Epidermal melanocyte (primary cell): Measurements from ENCODE around the gene DBX2.
"Not testable (repeated sequence)": the region's sequence is repeated elsewhere in the genome, so short reads cannot be mapped to it uniquely, and the experiment has no call there.

ENCODE experiments used
- DNase-seq: peaks from one replicate; pipeline ENCODE4 v3.0.0; 2011; ENCODE audit warnings: low spot score; ENCODE audit not compliant: insufficient read length

The DBX2 gene

GRCh38 chr12:45050751-45051571 lies at the start of gene DBX2:
Gene DBX2, minus strand, starts transcription at chr12:45051099. Its CDS starts 172 bp downstream, at chr12:45050927.
- DNase-seq = no peak

- DNase-seq = no peak
Measured at GRCh38 chr12:45098766-45099165, 47.9 kb upstream of the DBX2 start.

- not testable (repeated sequence) for DNase-seq
Measured at GRCh38 chr12:45095417-45095816, 44.5 kb upstream of the DBX2 start.

- DNase-seq = no peak
Measured at GRCh38 chr12:45093051-45093450, 42.2 kb upstream of the DBX2 start.

GRCh38 chr12:45089411-45090075 lies 38.6 kb upstream of the DBX2 start:
- no peak for DNase-seq

- no peak for DNase-seq
Measured at GRCh38 chr12:45088608-45089007, 37.7 kb upstream of the DBX2 start.

GRCh38 chr12:45084248-45084647 lies 33.3 kb upstream of the DBX2 start:
- not testable (repeated sequence) for DNase-seq

- DNase-seq = no peak
Measured at GRCh38 chr12:45077251-45077650, 26.4 kb upstream of the DBX2 start.

- no peak for DNase-seq
Measured at GRCh38 chr12:45076417-45077026, 25.6 kb upstream of the DBX2 start.

GRCh38 chr12:45075587-45076282 lies 24.8 kb upstream of the DBX2 start:
- no peak for DNase-seq

GRCh38 chr12:45065125-45065626 lies 14.3 kb upstream of the DBX2 start:
- no peak for DNase-seq

- DNase-seq = no peak
Measured at GRCh38 chr12:45060976-45061375, 10.1 kb upstream of the DBX2 start.

GRCh38 chr12:45051572-45052125 lies 750 bp upstream of the DBX2 start:
- no peak for DNase-seq

- DNase-seq = no peak
Measured at GRCh38 chr12:45049912-45050750, 768 bp downstream of the DBX2 start.

- DNase-seq = no peak
Measured at GRCh38 chr12:45042599-45042998, 8.3 kb downstream of the DBX2 start.

- DNase-seq = no peak
Measured at GRCh38 chr12:45040977-45041376, 9.9 kb downstream of the DBX2 start.

GRCh38 chr12:45039757-45040156 lies 11.1 kb downstream of the DBX2 start:
- no peak for DNase-seq

- DNase-seq = no peak
Measured at GRCh38 chr12:45034861-45035265, 16.0 kb downstream of the DBX2 start.

GRCh38 chr12:45017916-45018315 lies 33.0 kb downstream of the DBX2 start:
- DNase-seq = no peak

- DNase-seq = no peak
Measured at GRCh38 chr12:45014396-45014795, 36.5 kb downstream of the DBX2 start.
